Astrocyte (in vitro differentiated cells and primary cell): Measurements from ENCODE around the gene TELO2.

ENCODE experiments used
- EZH2 ChIP-seq: IDR thresholded peaks from 2 replicates; pipeline ENCODE4 v1.6.1; 2012; ENCODE audit warnings: mild to moderate bottlenecking, low read length, inconsistent platforms; ENCODE audit not compliant: insufficient read depth
- TF ChIP-seq, protein P1 (sequence below): IDR thresholded peaks from 2 replicates; pipeline ENCODE4 v1.5.1; 2011; ENCODE audit warnings: low read depth, mild to moderate bottlenecking, inconsistent platforms, low read length, moderate library complexity; ENCODE audit not compliant: insufficient read depth

DNA sequence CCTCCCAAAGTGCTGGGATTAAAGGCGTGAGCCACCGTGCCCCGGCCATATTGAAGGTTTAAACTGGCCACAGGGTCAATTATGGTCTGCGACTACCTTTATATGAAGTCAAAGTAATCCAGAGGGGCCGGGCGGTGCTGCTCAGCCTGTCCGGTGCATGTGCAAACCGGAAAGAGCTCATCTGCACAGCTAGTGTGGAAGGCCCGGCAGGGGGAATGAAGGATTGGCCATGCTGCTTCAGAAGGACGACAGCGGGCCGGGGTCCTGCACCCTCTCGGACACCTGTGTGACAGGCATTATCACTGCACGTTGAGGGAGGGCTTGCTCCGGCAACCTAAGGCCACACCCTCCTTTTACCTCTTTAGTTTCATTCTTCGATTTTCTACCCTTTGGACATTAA is 63.9 kb downstream of the TELO2 start:
- TF ChIP-seq, protein P1, sequence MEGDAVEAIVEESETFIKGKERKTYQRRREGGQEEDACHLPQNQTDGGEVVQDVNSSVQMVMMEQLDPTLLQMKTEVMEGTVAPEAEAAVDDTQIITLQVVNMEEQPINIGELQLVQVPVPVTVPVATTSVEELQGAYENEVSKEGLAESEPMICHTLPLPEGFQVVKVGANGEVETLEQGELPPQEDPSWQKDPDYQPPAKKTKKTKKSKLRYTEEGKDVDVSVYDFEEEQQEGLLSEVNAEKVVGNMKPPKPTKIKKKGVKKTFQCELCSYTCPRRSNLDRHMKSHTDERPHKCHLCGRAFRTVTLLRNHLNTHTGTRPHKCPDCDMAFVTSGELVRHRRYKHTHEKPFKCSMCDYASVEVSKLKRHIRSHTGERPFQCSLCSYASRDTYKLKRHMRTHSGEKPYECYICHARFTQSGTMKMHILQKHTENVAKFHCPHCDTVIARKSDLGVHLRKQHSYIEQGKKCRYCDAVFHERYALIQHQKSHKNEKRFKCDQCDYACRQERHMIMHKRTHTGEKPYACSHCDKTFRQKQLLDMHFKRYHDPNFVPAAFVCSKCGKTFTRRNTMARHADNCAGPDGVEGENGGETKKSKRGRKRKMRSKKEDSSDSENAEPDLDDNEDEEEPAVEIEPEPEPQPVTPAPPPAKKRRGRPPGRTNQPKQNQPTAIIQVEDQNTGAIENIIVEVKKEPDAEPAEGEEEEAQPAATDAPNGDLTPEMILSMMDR = no peak
- TF ChIP-seq EZH2 = no peak
